Measurements from ENCODE around the gene CELF1. TPM values are rescaled to one million over a fixed set of nuclear protein-coding genes. Genes with fewer than 3 reads are reported as not detected.
A peak's percentile ranks its signal among the peaks of the same experiment; 100 is the strongest.

Gene CELF1
- total RNA-seq, 6 experiments from 2014 or later = 66.3 to 86.5 (median 71.7) TPM

GRCh38 chr11:47470671-47471070, 82.3 kb downstream of the CELF1 start:
- TF ChIP-seq POLR2A (IDR thresholded peaks at IDR 0.05) (no peak), CTCF (IDR thresholded peaks at IDR 0.05) (no peak)
- Histone ChIP-seq H3K27ac (no peak overlapping the region), H3K36me3 (peaks cover 7 to 56% (median 32%) of the 10 kb centered on the region in 4 donors), H3K4me1 (peaks cover 0 to 55% (median 11%) of the 10 kb centered on the region in 4 donors), H3K27me3 (no peaks in the 10 kb centered on the region), H3K4me3 (no peak overlapping the region), H3K9me3 (no peaks in the 10 kb centered on the region)
- intact Hi-C loops (cut with DNase I) = no loop called here
- DNase-seq (no peak), ATAC-seq (no peak)
- WGBS (ENCODE audit: insufficient coverage, low coverage, low lambda C conversion rate, missing lambda C conversion rate) = 88% methylated on average over 4 of the region's 4 CpGs

- peak overlapping the region in 1 of 3 donors; percentile 20 for H3K27ac ChIP-seq
- intact Hi-C loops (cut with DNase I) = no loop called here
- ATAC-seq (peak in 1 of 4 donors; percentile 2), DNase-seq (no peak)
- peaks cover 0 to 50% (median 25%) of the 10 kb centered on the region in 4 donors for H3K36me3 ChIP-seq
- H3K9me3 ChIP-seq = no peaks in the 10 kb centered on the region
- TF ChIP-seq CTCF (IDR thresholded peaks at IDR 0.05) (no peak), POLR2A (IDR thresholded peaks at IDR 0.05) (no peak)
- H3K4me3 ChIP-seq = no peak overlapping the region
- H3K27me3 ChIP-seq = no peaks in the 10 kb centered on the region
- WGBS (ENCODE audit: insufficient coverage, low coverage, low lambda C conversion rate, missing lambda C conversion rate) = 85% methylated on average over 6 of the region's 7 CpGs
- peaks cover 0 to 56% (median 11%) of the 10 kb centered on the region in 4 donors for H3K4me1 ChIP-seq
Observed at GRCh38 chr11:47469361-47470179, 83.4 kb downstream of the CELF1 start.

GRCh38 chr11:47468598-47469214, 84.2 kb downstream of the CELF1 start:
- peak in 3 of 4 donors; percentile 5 to 26 (median 11) for ATAC-seq
- WGBS (ENCODE audit: insufficient coverage, low coverage, low lambda C conversion rate, missing lambda C conversion rate) = 40% methylated on average over 8 of the region's 8 CpGs

GRCh38 chr11:47467357-47467756, 85.6 kb downstream of the CELF1 start:
- H3K36me3 ChIP-seq = peaks cover 0 to 33% (median 15%) of the 10 kb centered on the region in 4 donors
- TF ChIP-seq POLR2A (IDR thresholded peaks at IDR 0.05) = no peak
- no peak for TF ChIP-seq CTCF (IDR thresholded peaks at IDR 0.05)
- peak; percentile 46 to 59 (median 58) for ATAC-seq
- peak overlapping the region; percentile 37 to 65 (median 38) for H3K27ac ChIP-seq
- intact Hi-C loops (cut with DNase I) = no loop called here
- DNase-seq = peak in 2 of 3 donors; percentile 35 to 63
- H3K9me3 ChIP-seq = no peaks in the 10 kb centered on the region
- no peaks in the 10 kb centered on the region for H3K27me3 ChIP-seq
- H3K4me3 ChIP-seq = no peak overlapping the region
- H3K4me1 ChIP-seq = peaks cover 0 to 54% (median 11%) of the 10 kb centered on the region in 4 donors
- 60% methylated on average over 6 of the region's 7 CpGs for WGBS (ENCODE audit: insufficient coverage, low coverage, low lambda C conversion rate, missing lambda C conversion rate)

More at GRCh38 chr11:47468598-47469214, 84.2 kb downstream of the CELF1 start:
- Histone ChIP-seq H3K4me3 (no peak overlapping the region), H3K9me3 (no peaks in the 10 kb centered on the region), H3K36me3 (peaks cover 0 to 46% (median 23%) of the 10 kb centered on the region in 4 donors), H3K4me1 (peaks cover 0 to 56% (median 11%) of the 10 kb centered on the region in 4 donors), H3K27me3 (no peaks in the 10 kb centered on the region), H3K27ac (peak overlapping the region in 1 of 3 donors; percentile 20)
- intact Hi-C loops (cut with DNase I) = no loop called here
- DNase-seq = no peak
- TF ChIP-seq POLR2A (IDR thresholded peaks at IDR 0.05) = no peak
- no peak for TF ChIP-seq CTCF (IDR thresholded peaks at IDR 0.05)
